ENCODE measurements around the gene NTSR2.

DNA sequence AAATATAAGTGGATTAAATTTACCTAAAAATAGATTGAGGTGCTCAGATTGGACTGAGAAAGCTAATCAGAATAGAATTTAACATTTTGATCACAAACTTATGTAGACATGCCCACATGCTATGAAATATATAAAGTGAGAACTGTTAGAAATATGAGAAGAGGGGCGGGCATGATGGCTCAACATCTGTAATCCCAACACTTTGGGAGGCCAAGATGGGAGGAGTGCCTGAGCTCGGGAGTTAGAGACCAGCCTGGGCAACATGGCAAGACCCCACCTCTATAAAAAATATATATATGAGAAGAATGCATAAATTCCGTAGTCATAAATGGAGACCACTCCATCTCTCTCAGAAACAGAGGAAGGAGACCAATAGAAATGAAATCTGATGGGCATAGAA is 25.7 kb downstream of the NTSR2 start:
- no peak for TF ChIP-seq EP300 (IDR thresholded peaks at IDR 0.05)
- TF ChIP-seq, protein P1, sequence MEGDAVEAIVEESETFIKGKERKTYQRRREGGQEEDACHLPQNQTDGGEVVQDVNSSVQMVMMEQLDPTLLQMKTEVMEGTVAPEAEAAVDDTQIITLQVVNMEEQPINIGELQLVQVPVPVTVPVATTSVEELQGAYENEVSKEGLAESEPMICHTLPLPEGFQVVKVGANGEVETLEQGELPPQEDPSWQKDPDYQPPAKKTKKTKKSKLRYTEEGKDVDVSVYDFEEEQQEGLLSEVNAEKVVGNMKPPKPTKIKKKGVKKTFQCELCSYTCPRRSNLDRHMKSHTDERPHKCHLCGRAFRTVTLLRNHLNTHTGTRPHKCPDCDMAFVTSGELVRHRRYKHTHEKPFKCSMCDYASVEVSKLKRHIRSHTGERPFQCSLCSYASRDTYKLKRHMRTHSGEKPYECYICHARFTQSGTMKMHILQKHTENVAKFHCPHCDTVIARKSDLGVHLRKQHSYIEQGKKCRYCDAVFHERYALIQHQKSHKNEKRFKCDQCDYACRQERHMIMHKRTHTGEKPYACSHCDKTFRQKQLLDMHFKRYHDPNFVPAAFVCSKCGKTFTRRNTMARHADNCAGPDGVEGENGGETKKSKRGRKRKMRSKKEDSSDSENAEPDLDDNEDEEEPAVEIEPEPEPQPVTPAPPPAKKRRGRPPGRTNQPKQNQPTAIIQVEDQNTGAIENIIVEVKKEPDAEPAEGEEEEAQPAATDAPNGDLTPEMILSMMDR (IDR thresholded peaks at IDR 0.05) = no peak
- no peak for TF ChIP-seq POLR2A (IDR thresholded peaks at IDR 0.05)

Measured in suprapubic skin (tissue), 3 donors.